Measurements from ENCODE around the gene PLEKHA1.
A peak's percentile ranks its signal among the peaks of the same experiment; 100 is the strongest.

Gene PLEKHA1

GRCh38 chr10:122446668-122447423 lies 72.3 kb downstream of the PLEKHA1 start:
- no peak overlapping the region for H3K27ac Mint-ChIP-seq
- peaks cover 17% of the 10 kb centered on the region for H3K27me3 Mint-ChIP-seq
- H3K36me3 Mint-ChIP-seq (ENCODE audit: low read depth): no peaks in the 10 kb centered on the region
- DNase-seq: no peak
- no peaks in the 10 kb centered on the region for H3K9me3 Mint-ChIP-seq
- H3K4me3 Mint-ChIP-seq: no peak overlapping the region
- no peaks in the 10 kb centered on the region for H3K4me1 Mint-ChIP-seq (ENCODE audit: low read depth)

GRCh38 chr10:122448600-122448999 lies 74.1 kb downstream of the PLEKHA1 start:
- H3K36me3 Mint-ChIP-seq (ENCODE audit: low read depth): no peaks in the 10 kb centered on the region
- peaks cover 23% of the 10 kb centered on the region for H3K27me3 Mint-ChIP-seq
- H3K27ac Mint-ChIP-seq: no peak overlapping the region

GRCh38 chr10:122449153-122449552 lies 74.6 kb downstream of the PLEKHA1 start:
- H3K27me3 Mint-ChIP-seq: peaks cover 25% of the 10 kb centered on the region
- no peak overlapping the region for H3K27ac Mint-ChIP-seq
- no peaks in the 10 kb centered on the region for H3K9me3 Mint-ChIP-seq
- no peaks in the 10 kb centered on the region for H3K36me3 Mint-ChIP-seq (ENCODE audit: low read depth)
- no peaks in the 10 kb centered on the region for H3K4me1 Mint-ChIP-seq (ENCODE audit: low read depth)
- no peak for DNase-seq
- no peak overlapping the region for H3K4me3 Mint-ChIP-seq

More at GRCh38 chr10:122448600-122448999, 74.1 kb downstream of the PLEKHA1 start:
- Mint-ChIP-seq H3K4me3 (no peak overlapping the region), H3K9me3 (no peaks in the 10 kb centered on the region), H3K4me1 (ENCODE audit: low read depth) (no peaks in the 10 kb centered on the region)
- no peak for DNase-seq

- Mint-ChIP-seq H3K4me3 (no peak overlapping the region), H3K9me3 (no peaks in the 10 kb centered on the region), H3K36me3 (ENCODE audit: low read depth) (no peaks in the 10 kb centered on the region), H3K27me3 (peaks cover 30% of the 10 kb centered on the region), H3K27ac (no peak overlapping the region), H3K4me1 (ENCODE audit: low read depth) (no peaks in the 10 kb centered on the region)
- DNase-seq: no peak
Measured at GRCh38 chr10:122450353-122450990, 76.0 kb downstream of the PLEKHA1 start.

GRCh38 chr10:122454071-122454470 lies 79.6 kb downstream of the PLEKHA1 start:
- no peak for DNase-seq
- Mint-ChIP-seq H3K9me3 (no peaks in the 10 kb centered on the region), H3K27me3 (peaks cover 60% of the 10 kb centered on the region), H3K4me1 (ENCODE audit: low read depth) (no peaks in the 10 kb centered on the region), H3K27ac (no peak overlapping the region), H3K4me3 (no peak overlapping the region), H3K36me3 (ENCODE audit: low read depth) (no peaks in the 10 kb centered on the region)

GRCh38 chr10:122454603-122455080 lies 80.1 kb downstream of the PLEKHA1 start, which contains the start of gene ARMS2:
Gene ARMS2, plus strand, starts transcription at chr10:122454653. Its CDS starts 75 bp downstream, at chr10:122454728.
- no peak for DNase-seq
- H3K9me3 Mint-ChIP-seq: no peaks in the 10 kb centered on the region
- no peak within 1 kb of the TSS for H3K4me3 Mint-ChIP-seq
- no peaks in the 10 kb centered on the region for H3K4me1 Mint-ChIP-seq (ENCODE audit: low read depth)
- H3K36me3 Mint-ChIP-seq (ENCODE audit: low read depth): no peaks in the 10 kb centered on the region
- H3K27ac Mint-ChIP-seq: no peak within 1 kb of the TSS
- H3K27me3 Mint-ChIP-seq: peaks cover 60% of the 10 kb centered on the region

GRCh38 chr10:122455376-122456079 lies 81.0 kb downstream of the PLEKHA1 start:
- peaks cover 3% of the 10 kb centered on the region for H3K4me1 Mint-ChIP-seq (ENCODE audit: low read depth)
- no peaks in the 10 kb centered on the region for H3K36me3 Mint-ChIP-seq (ENCODE audit: low read depth)
- no peak for DNase-seq
- H3K4me3 Mint-ChIP-seq: no peak overlapping the region
- H3K27me3 Mint-ChIP-seq: peaks cover 66% of the 10 kb centered on the region
- no peaks in the 10 kb centered on the region for H3K9me3 Mint-ChIP-seq
- no peak overlapping the region for H3K27ac Mint-ChIP-seq

GRCh38 chr10:122457934-122458333 lies 83.4 kb downstream of the PLEKHA1 start:
- Mint-ChIP-seq H3K27me3 (peaks cover 66% of the 10 kb centered on the region), H3K36me3 (ENCODE audit: low read depth) (no peaks in the 10 kb centered on the region), H3K4me3 (no peak overlapping the region), H3K9me3 (no peaks in the 10 kb centered on the region), H3K27ac (no peak overlapping the region), H3K4me1 (ENCODE audit: low read depth) (peaks cover 14% of the 10 kb centered on the region)
- DNase-seq: no peak

- Mint-ChIP-seq H3K4me1 (ENCODE audit: low read depth) (peaks cover 15% of the 10 kb centered on the region), H3K4me3 (no peak overlapping the region), H3K36me3 (ENCODE audit: low read depth) (no peaks in the 10 kb centered on the region), H3K9me3 (no peaks in the 10 kb centered on the region), H3K27ac (no peak overlapping the region), H3K27me3 (peaks cover 73% of the 10 kb centered on the region)
- no peak for DNase-seq
Measured at GRCh38 chr10:122458693-122459092, 84.2 kb downstream of the PLEKHA1 start.

GRCh38 chr10:122459561-122460273 lies 85.2 kb downstream of the PLEKHA1 start:
- Mint-ChIP-seq H3K27me3 (peaks cover 77% of the 10 kb centered on the region), H3K36me3 (ENCODE audit: low read depth) (no peaks in the 10 kb centered on the region), H3K4me3 (no peak overlapping the region), H3K4me1 (ENCODE audit: low read depth) (peaks cover 15% of the 10 kb centered on the region), H3K27ac (no peak overlapping the region), H3K9me3 (no peaks in the 10 kb centered on the region)
- DNase-seq: no peak

- Mint-ChIP-seq H3K4me1 (ENCODE audit: low read depth) (peaks cover 15% of the 10 kb centered on the region), H3K36me3 (ENCODE audit: low read depth) (no peaks in the 10 kb centered on the region), H3K4me3 (peak overlapping the region; percentile 34), H3K27me3 (peaks cover 79% of the 10 kb centered on the region), H3K9me3 (no peaks in the 10 kb centered on the region), H3K27ac (no peak overlapping the region)
- DNase-seq: no peak
Measured at GRCh38 chr10:122460891-122461293, 86.4 kb downstream of the PLEKHA1 start.

GRCh38 chr10:122461367-122461728 lies 86.8 kb downstream of the PLEKHA1 start, which contains the start of gene HTRA1:
Gene HTRA1, plus strand, starts transcription at chr10:122461553. Its CDS starts 100 bp downstream, at chr10:122461653.
- Mint-ChIP-seq H3K27ac (no peak within 1 kb of the TSS), H3K4me1 (ENCODE audit: low read depth) (peaks cover 15% of the 10 kb centered on the region), H3K27me3 (peaks cover 79% of the 10 kb centered on the region), H3K4me3 (peak within 1 kb of the TSS; percentile 76), H3K9me3 (no peaks in the 10 kb centered on the region), H3K36me3 (ENCODE audit: low read depth) (no peaks in the 10 kb centered on the region)
- DNase-seq: no peak

GRCh38 chr10:122461729-122462532 lies 87.4 kb downstream of the PLEKHA1 start:
- Mint-ChIP-seq H3K4me1 (ENCODE audit: low read depth) (peaks cover 15% of the 10 kb centered on the region), H3K9me3 (no peaks in the 10 kb centered on the region), H3K27ac (no peak overlapping the region), H3K4me3 (peak overlapping the region; percentile 76), H3K36me3 (ENCODE audit: low read depth) (no peaks in the 10 kb centered on the region), H3K27me3 (peaks cover 78% of the 10 kb centered on the region)
- peak; percentile 43 for DNase-seq
